SK-N-SH treated with all-trans-retinoic acid at 6 μM for 48 hours (cell line): ENCODE results near the gene STARD3.

Source experiments
- ATAC-seq: fragments of 200-7000 bp; cut with Tn5 transposase; 3 replicates; pipeline ENCODE4 v1.9.1; 2020; ENCODE audit warnings: mild to moderate bottlenecking, moderate library complexity
- ARNTL ChIP-seq: fragments of 450-650 bp; formaldehyde crosslinking; IDR thresholded peaks from 2 replicates; pipeline ENCODE4 v1.5.0; 2020; ENCODE audit warnings: low read depth, mild to moderate bottlenecking, moderate library complexity, borderline replicate concordance
- BACH2 ChIP-seq: fragments of 250-450 bp; sonication (Bioruptor Pico); IDR thresholded peaks from 2 replicates; pipeline ENCODE4 v1.9.0; 2021; ENCODE audit warnings: mild to moderate bottlenecking, borderline replicate concordance
- CREB5 ChIP-seq: fragments of 250-450 bp; sonication (Bioruptor Pico); IDR thresholded peaks from 2 replicates; pipeline ENCODE4 v1.5.1; 2020; ENCODE audit warnings: low read depth, mild to moderate bottlenecking, moderate library complexity
- ESRRG ChIP-seq: fragments of 250-450 bp; sonication (Bioruptor Pico); IDR thresholded peaks from 2 replicates; pipeline ENCODE4 v1.6.1; 2021; ENCODE audit warnings: mild to moderate bottlenecking
- OSR1 ChIP-seq: fragments of 250-450 bp; sonication (Bioruptor Pico); IDR thresholded peaks from 2 replicates; pipeline ENCODE4 v1.8.0; 2022; ENCODE audit warnings: moderate library complexity, mild to moderate bottlenecking, inconsistent platforms
- PPARA ChIP-seq: fragments of 250-450 bp; sonication (Bioruptor Pico); IDR thresholded peaks from 2 replicates; pipeline ENCODE4 v1.5.0; 2020; ENCODE audit warnings: mild to moderate bottlenecking, borderline replicate concordance
- RARB ChIP-seq: fragments of 250-450 bp; sonication (Bioruptor Pico); IDR thresholded peaks from 2 replicates; pipeline ENCODE4 v1.8.0; 2021; ENCODE audit warnings: mild to moderate bottlenecking, moderate library complexity
- SNAI2 ChIP-seq: fragments of 250-450 bp; sonication (Bioruptor Pico); IDR thresholded peaks from 2 replicates; pipeline ENCODE4 v1.5.0; 2020; ENCODE audit warnings: mild to moderate bottlenecking, moderate library complexity
- TCF4 ChIP-seq: fragments of 250-450 bp; sonication (Bioruptor Pico); IDR thresholded peaks from 2 replicates; pipeline ENCODE4 v1.8.0; 2021; ENCODE audit warnings: mild to moderate bottlenecking, moderate library complexity, borderline replicate concordance
- TOX ChIP-seq: fragments of 250-450 bp; sonication (Bioruptor Pico); IDR thresholded peaks from 2 replicates; pipeline ENCODE4 v1.8.0; 2021; ENCODE audit warnings: mild to moderate bottlenecking, moderate library complexity, borderline replicate concordance
- TSHZ2 ChIP-seq: fragments of 250-450 bp; sonication (Bioruptor Pico); IDR thresholded peaks from 2 replicates; pipeline ENCODE4 v1.5.0; 2020; ENCODE audit warnings: mild to moderate bottlenecking, moderate library complexity
- ZFP3 ChIP-seq: fragments of 250-450 bp; sonication (Bioruptor Pico); IDR thresholded peaks from 2 replicates; pipeline ENCODE4 v1.5.0; 2020; ENCODE audit warnings: mild to moderate bottlenecking, moderate library complexity
- ZFP30 ChIP-seq: fragments of 450-650 bp; formaldehyde crosslinking; IDR thresholded peaks from 2 replicates; pipeline ENCODE4 v1.5.0; 2022; ENCODE audit warnings: mild to moderate bottlenecking, moderate library complexity
- ZNF565 ChIP-seq: fragments of 450-650 bp; formaldehyde crosslinking; conservative IDR thresholded peaks from 2 replicates; pipeline ENCODE4 v1.5.0; 2020; ENCODE audit warnings: low read depth, mild to moderate bottlenecking, moderate library complexity
- ZNF70 ChIP-seq: fragments of 450-650 bp; formaldehyde crosslinking; IDR thresholded peaks from 2 replicates; pipeline ENCODE4 v1.5.0; 2020; ENCODE audit warnings: mild to moderate bottlenecking, moderate library complexity

STARD3 gene

DNA sequence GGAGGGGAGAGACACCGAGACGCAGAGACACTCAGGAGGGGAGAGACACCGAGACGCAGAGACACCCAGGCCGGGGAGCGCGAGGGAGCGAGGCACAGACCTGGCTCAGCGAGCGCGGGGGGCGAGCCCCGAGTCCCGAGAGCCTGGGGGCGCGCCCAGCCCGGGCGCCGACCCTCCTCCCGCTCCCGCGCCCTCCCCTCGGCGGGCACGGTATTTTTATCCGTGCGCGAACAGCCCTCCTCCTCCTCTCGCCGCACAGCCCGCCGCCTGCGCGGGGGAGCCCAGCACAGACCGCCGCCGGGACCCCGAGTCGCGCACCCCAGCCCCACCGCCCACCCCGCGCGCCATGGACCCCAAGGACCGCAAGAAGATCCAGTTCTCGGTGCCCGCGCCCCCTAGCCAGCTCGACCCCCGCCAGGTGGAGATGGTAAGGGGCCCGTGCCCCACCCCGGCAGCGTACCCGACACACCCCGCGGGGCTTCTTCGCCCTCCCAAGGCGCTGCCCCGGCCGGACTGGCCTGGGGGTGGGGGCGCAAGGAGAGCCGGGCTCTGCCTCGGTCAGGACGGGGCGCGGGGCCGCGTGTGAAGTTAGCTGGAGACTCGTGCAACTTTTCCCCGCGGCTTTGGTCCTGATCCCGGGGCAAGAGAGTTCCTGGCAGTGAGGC, 9.8 kb upstream of the STARD3 start:
- no peak for TF ChIP-seq TSHZ2 (CRISPR knock-in tag)
- no peak for TF ChIP-seq CREB5 (CRISPR knock-in tag)
- TF ChIP-seq ESRRG (CRISPR knock-in tag) = no peak
- no peak for TF ChIP-seq ZFP30 (CRISPR knock-in tag)
- no peak for TF ChIP-seq SNAI2 (CRISPR knock-in tag)
- no peak for TF ChIP-seq BACH2 (CRISPR knock-in tag)
- no peak for TF ChIP-seq TOX (CRISPR knock-in tag)
- TF ChIP-seq PPARA (CRISPR knock-in tag) = no peak
- TF ChIP-seq ZNF565 = no peak
- no peak for ATAC-seq

DNA sequence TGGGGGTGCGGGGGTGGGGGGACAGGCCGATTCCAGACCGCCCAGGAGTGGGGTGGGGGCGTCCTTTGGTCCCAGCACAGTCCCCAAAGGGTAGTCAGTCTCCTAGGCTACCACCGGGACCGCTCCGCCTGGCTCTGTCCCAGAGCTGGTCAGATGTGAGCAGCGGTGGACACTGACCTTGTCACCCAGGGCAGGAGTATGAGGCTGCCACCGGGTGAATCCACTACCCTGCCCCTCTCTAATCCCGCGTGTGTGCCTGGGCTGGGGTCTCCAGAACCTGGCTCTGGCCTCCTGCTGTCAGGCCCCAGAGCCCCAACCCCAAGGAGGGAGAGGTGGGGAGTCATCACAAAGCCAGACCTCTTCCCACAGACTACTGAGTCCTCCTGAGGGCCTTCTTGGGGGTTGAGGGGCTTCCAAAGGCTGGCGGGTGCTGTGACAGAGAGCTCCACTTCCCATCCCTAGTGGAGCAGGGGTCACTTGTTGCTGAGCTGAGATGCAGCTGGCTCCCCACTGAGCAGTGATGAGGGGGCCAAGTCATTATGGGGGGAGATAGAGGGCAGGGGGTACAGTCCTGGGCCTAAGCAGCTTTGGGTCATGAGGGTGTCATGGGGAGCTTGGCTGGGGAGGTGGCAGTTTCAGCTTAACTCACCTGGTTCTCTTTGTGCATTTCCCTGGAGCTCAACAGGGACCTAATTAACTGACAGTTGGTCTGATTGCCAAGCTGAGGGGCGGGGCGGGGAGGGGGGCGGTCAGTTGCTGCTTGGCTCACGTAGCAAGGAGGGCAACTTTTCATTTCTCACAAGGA, 9.0 kb upstream of the STARD3 start:
- no peak for ATAC-seq
- TF ChIP-seq RARB (CRISPR knock-in tag) = no peak
- TF ChIP-seq OSR1 (CRISPR knock-in tag) = no peak
- no peak for TF ChIP-seq ZFP30 (CRISPR knock-in tag)
- TF ChIP-seq ZNF70 (CRISPR knock-in tag) = no peak
- no peak for TF ChIP-seq TCF4 (CRISPR knock-in tag)
- no peak for TF ChIP-seq BACH2 (CRISPR knock-in tag)

GRCh38 chr17:39628655-39629493, 8.1 kb upstream of the STARD3 start:
- TF ChIP-seq TSHZ2 (CRISPR knock-in tag) = no peak
- no peak for ATAC-seq

DNA sequence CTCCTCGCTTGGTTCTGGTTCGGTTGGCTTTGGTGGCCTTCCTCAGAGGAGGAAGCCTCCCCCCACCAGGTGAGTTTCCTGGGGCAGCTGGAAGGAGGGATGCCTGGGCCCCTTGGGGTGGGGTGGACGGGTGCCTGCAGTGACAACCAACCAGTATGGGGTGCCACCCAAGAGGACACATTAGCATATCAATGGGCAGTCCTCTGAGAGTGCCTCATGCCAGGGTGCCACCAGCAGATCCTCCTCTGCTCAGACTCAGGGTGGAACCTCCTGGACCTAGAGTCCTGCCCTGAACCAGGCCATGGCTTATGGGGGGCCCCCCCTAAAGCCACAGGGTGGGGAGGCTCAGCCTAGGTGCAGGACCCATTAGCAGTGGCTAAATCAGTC, 7.5 kb upstream of the STARD3 start:
- no peak for ATAC-seq
- TF ChIP-seq TOX (CRISPR knock-in tag) = no peak
- no peak for TF ChIP-seq ZFP3 (CRISPR knock-in tag)
- TF ChIP-seq, all 23 proteins: peak for 0

GRCh38 chr17:39629898-39630297, 7.0 kb upstream of the STARD3 start:
- TF ChIP-seq ZFP30 (CRISPR knock-in tag) = no peak
- no peak for TF ChIP-seq TCF4 (CRISPR knock-in tag)
- no peak for TF ChIP-seq OSR1 (CRISPR knock-in tag)
- TF ChIP-seq ARNTL (CRISPR knock-in tag) = no peak
- ATAC-seq = no peak
